ENCODE measurements around the gene GREM1. TPM values are rescaled to one million over a fixed set of nuclear protein-coding genes. Genes with fewer than 3 reads are reported as not detected.

Gene GREM1
- total RNA-seq, 4 donors from 2014 or later: 0.31 to 1.0 (median 0.41) TPM; not detected in 1

- Histone ChIP-seq H3K9me3 (peaks cover 0 to 4% (median 0%) of the 10 kb centered on the region in 3 donors), H3K4me3 (no peak overlapping the region), H3K36me3 (no peaks in the 10 kb centered on the region), H3K27me3 (no peaks in the 10 kb centered on the region), H3K4me1 (no peaks in the 10 kb centered on the region), H3K27ac (no peak overlapping the region)
- intact Hi-C loops (cut with DNase I; ENCODE audit: low total_unique reads): no loop called here
- DNase-seq (no peak), ATAC-seq (no peak)
- no peak for TF ChIP-seq CTCF (IDR thresholded peaks at IDR 0.05 in 4 of 5, conservative IDR thresholded peaks at IDR 0.05 in 1 of 5)
- TF ChIP-seq POLR2A (IDR thresholded peaks at IDR 0.05): no peak
- in situ Hi-C loops (cut with MboI; ENCODE audit: low sequenced_read_pairs in 4 of 4): no loop called here
These were observed 64.0 kb downstream of the GREM1 start for GRCh38 chr15:32781781-32782180.

GRCh38 chr15:32784581-32784980 is 66.8 kb downstream of the GREM1 start:
- ATAC-seq: no peak
- no peaks in the 10 kb centered on the region for H3K9me3 ChIP-seq
- no peak for DNase-seq
- no peaks in the 10 kb centered on the region for H3K36me3 ChIP-seq
- in situ Hi-C loops (cut with MboI; ENCODE audit: low sequenced_read_pairs in 4 of 4): no loop called here
- intact Hi-C loops (cut with DNase I; ENCODE audit: low total_unique reads): no loop called here
- TF ChIP-seq CTCF (IDR thresholded peaks at IDR 0.05 in 4 of 5, conservative IDR thresholded peaks at IDR 0.05 in 1 of 5) (no peak), POLR2A (IDR thresholded peaks at IDR 0.05) (no peak)
- no peak overlapping the region for H3K4me3 ChIP-seq
- H3K4me1 ChIP-seq: no peaks in the 10 kb centered on the region
- no peak overlapping the region for H3K27ac ChIP-seq
- H3K27me3 ChIP-seq: no peaks in the 10 kb centered on the region

GRCh38 chr15:32786906-32787305 is 69.1 kb downstream of the GREM1 start:
- in situ Hi-C loops (cut with MboI; ENCODE audit: low sequenced_read_pairs in 4 of 4): no loop called here
- no peaks in the 10 kb centered on the region for H3K4me1 ChIP-seq
- H3K27ac ChIP-seq: no peak overlapping the region
- H3K9me3 ChIP-seq: no peaks in the 10 kb centered on the region
- H3K4me3 ChIP-seq: no peak overlapping the region
- intact Hi-C loops (cut with DNase I; ENCODE audit: low total_unique reads): no loop called here
- TF ChIP-seq CTCF (IDR thresholded peaks at IDR 0.05 in 4 of 5, conservative IDR thresholded peaks at IDR 0.05 in 1 of 5): no peak
- no peak for TF ChIP-seq POLR2A (IDR thresholded peaks at IDR 0.05)
- ATAC-seq (no peak), DNase-seq (no peak)
- H3K27me3 ChIP-seq: no peaks in the 10 kb centered on the region
- H3K36me3 ChIP-seq: no peaks in the 10 kb centered on the region

GRCh38 chr15:32787949-32788348 is 70.1 kb downstream of the GREM1 start:
- intact Hi-C loops (cut with DNase I; ENCODE audit: low total_unique reads) (no loop called here), in situ Hi-C loops (cut with MboI; ENCODE audit: low sequenced_read_pairs in 4 of 4) (no loop called here)
- H3K27me3 ChIP-seq: no peaks in the 10 kb centered on the region
- H3K4me3 ChIP-seq: no peak overlapping the region
- ATAC-seq: no peak
- no peak for DNase-seq
- no peaks in the 10 kb centered on the region for H3K36me3 ChIP-seq
- TF ChIP-seq CTCF (IDR thresholded peaks at IDR 0.05 in 4 of 5, conservative IDR thresholded peaks at IDR 0.05 in 1 of 5) (no peak), POLR2A (IDR thresholded peaks at IDR 0.05) (no peak)
- H3K27ac ChIP-seq: no peak overlapping the region
- no peaks in the 10 kb centered on the region for H3K9me3 ChIP-seq
- H3K4me1 ChIP-seq: no peaks in the 10 kb centered on the region

- Histone ChIP-seq H3K4me1 (no peaks in the 10 kb centered on the region), H3K4me3 (no peak overlapping the region), H3K36me3 (no peaks in the 10 kb centered on the region), H3K27ac (no peak overlapping the region), H3K27me3 (no peaks in the 10 kb centered on the region), H3K9me3 (no peaks in the 10 kb centered on the region)
- ATAC-seq (no peak), DNase-seq (no peak)
- in situ Hi-C loops (cut with MboI; ENCODE audit: low sequenced_read_pairs in 4 of 4) (no loop called here), intact Hi-C loops (cut with DNase I; ENCODE audit: low total_unique reads) (no loop called here)
- TF ChIP-seq POLR2A (IDR thresholded peaks at IDR 0.05) (no peak), CTCF (IDR thresholded peaks at IDR 0.05 in 4 of 5, conservative IDR thresholded peaks at IDR 0.05 in 1 of 5) (no peak)
These were observed 72.7 kb downstream of the GREM1 start for GRCh38 chr15:32790352-32790999.
